ENCODE data around the gene GSX2. TPM values are rescaled to one million over a fixed set of nuclear protein-coding genes. Genes with fewer than 3 reads are reported as not detected.

Gene GSX2
- total RNA-seq, 3 donors from 2014 or later = not detected

GRCh38 chr4:54092405-54093323, 7.3 kb upstream of the GSX2 start:
- H3K9me3 ChIP-seq = no peaks in the 10 kb centered on the region
- peaks cover 15% of the 10 kb centered on the region for H3K4me1 ChIP-seq (ENCODE audit: low read depth)
- TF ChIP-seq, protein P1, sequence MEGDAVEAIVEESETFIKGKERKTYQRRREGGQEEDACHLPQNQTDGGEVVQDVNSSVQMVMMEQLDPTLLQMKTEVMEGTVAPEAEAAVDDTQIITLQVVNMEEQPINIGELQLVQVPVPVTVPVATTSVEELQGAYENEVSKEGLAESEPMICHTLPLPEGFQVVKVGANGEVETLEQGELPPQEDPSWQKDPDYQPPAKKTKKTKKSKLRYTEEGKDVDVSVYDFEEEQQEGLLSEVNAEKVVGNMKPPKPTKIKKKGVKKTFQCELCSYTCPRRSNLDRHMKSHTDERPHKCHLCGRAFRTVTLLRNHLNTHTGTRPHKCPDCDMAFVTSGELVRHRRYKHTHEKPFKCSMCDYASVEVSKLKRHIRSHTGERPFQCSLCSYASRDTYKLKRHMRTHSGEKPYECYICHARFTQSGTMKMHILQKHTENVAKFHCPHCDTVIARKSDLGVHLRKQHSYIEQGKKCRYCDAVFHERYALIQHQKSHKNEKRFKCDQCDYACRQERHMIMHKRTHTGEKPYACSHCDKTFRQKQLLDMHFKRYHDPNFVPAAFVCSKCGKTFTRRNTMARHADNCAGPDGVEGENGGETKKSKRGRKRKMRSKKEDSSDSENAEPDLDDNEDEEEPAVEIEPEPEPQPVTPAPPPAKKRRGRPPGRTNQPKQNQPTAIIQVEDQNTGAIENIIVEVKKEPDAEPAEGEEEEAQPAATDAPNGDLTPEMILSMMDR (IDR thresholded peaks at IDR 0.05) = no peak
- DNase-seq (no peak), ATAC-seq (peak; percentile 55)
- no peak overlapping the region for H3K4me3 ChIP-seq
- intact Hi-C loops (cut with DNase I, micrococcal nuclease) = no loop called here
- no peaks in the 10 kb centered on the region for H3K36me3 ChIP-seq (ENCODE audit: low read depth)

- intact Hi-C loops (cut with DNase I, micrococcal nuclease) = no loop called here
- H3K4me3 ChIP-seq = no peak overlapping the region
Observed at GRCh38 chr4:54093324-54094240, 6.4 kb upstream of the GSX2 start.

GRCh38 chr4:54094451-54094850, 5.5 kb upstream of the GSX2 start:
- H3K4me3 ChIP-seq = no peak overlapping the region
- H3K4me1 ChIP-seq (ENCODE audit: low read depth) = peaks cover 16% of the 10 kb centered on the region
- H3K36me3 ChIP-seq (ENCODE audit: low read depth) = no peaks in the 10 kb centered on the region
- ATAC-seq = no peak
- DNase-seq = no peak
- intact Hi-C loops (cut with DNase I, micrococcal nuclease) = no loop called here
- TF ChIP-seq, protein P1 (IDR thresholded peaks at IDR 0.05) = no peak
- no peaks in the 10 kb centered on the region for H3K9me3 ChIP-seq

More at GRCh38 chr4:54093324-54094240, 6.4 kb upstream of the GSX2 start:
- DNase-seq = peak in 1 of 3 donors; percentile 29
- Histone ChIP-seq H3K9me3 (no peaks in the 10 kb centered on the region), H3K4me1 (ENCODE audit: low read depth) (peaks cover 15% of the 10 kb centered on the region), H3K36me3 (ENCODE audit: low read depth) (no peaks in the 10 kb centered on the region)
- TF ChIP-seq, protein P1 (IDR thresholded peaks at IDR 0.05) = no peak
- no peak for ATAC-seq

DNA sequence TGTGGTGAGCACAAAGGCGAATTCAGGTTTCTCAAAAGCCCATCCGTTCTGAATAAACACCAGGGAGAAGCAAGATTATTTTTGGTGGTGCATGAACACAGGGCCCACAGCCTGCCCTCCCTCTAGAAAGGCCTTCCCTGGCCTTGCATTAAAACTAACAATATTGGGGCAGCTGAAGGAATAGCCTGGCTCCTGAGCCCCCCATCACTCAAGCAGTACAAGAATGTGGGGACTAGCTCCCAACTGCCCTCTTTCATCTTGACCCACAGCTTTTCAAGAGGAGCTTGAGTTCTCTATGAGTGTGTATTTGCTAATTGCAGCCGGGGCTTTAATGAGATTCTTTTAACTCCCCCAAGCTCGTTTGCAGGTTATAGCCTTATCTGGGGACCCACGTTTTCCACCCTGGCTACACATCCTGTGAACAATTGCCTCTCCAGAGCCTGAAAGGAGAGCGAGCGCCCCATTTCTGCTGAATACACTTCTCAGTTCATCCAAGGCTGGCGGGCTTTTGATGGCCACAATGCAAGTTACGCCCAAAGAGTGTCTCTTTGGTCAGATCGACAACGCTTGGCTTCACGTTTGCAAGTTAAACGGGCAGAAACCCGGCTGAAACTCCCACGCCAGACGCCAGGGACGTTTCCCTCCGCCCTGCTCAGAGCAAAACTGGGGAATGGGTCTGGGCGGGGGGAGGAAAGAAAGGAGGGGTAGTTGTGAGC, 4.7 kb upstream of the GSX2 start:
- ATAC-seq = no peak
- Histone ChIP-seq H3K4me1 (ENCODE audit: low read depth) (peaks cover 23% of the 10 kb centered on the region), H3K4me3 (no peak overlapping the region), H3K9me3 (no peaks in the 10 kb centered on the region), H3K36me3 (ENCODE audit: low read depth) (no peaks in the 10 kb centered on the region)
- intact Hi-C loops (cut with DNase I, micrococcal nuclease) = no loop called here
- DNase-seq = no peak
- TF ChIP-seq, protein P1 (IDR thresholded peaks at IDR 0.05) = no peak

- TF ChIP-seq, protein P1 (IDR thresholded peaks at IDR 0.05) = no peak
- intact Hi-C loops (cut with DNase I, micrococcal nuclease) = no loop called here
Observed at GRCh38 chr4:54096295-54096962, 3.5 kb upstream of the GSX2 start.

More at GRCh38 chr4:54096295-54096962, 3.5 kb upstream of the GSX2 start:
- Histone ChIP-seq H3K4me3 (no peak overlapping the region), H3K36me3 (ENCODE audit: low read depth) (no peaks in the 10 kb centered on the region), H3K4me1 (ENCODE audit: low read depth) (peaks cover 25% of the 10 kb centered on the region), H3K9me3 (no peaks in the 10 kb centered on the region)
- DNase-seq (no peak), ATAC-seq (no peak)

All from mucosa of descending colon (tissue), 3 donors.